GM21529 (cell line): Measurements from ENCODE around the gene LIPJ.
A peak's percentile ranks its signal among the peaks of the same experiment; 100 is the strongest.

Experiments
- ATAC-seq: cut with Tn5 transposase; IDR thresholded peaks from one replicate; pipeline ENCODE4 v1.9.1; 2021; ENCODE audit not compliant: unreplicated experiment

Gene LIPJ

DNA sequence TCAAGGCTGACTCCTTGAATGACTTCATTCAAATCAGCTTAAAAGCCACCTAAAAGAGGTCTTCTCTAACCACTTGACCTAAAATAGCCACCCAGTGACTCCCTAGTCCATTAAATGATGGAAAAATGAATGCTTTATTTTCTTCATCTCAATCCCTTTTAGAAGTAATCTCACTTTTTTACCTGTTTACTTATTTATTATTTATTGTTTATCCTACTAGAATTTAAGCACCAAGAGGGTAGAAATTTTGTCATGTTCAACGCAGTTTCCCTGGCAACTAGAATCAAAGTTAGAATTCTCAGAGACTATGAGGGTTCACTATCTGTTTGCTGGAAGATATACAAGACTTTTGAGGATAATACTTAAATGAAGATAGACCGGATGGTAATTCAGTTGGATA lies at the start of gene LIPJ:
Gene LIPJ (plus strand): TSS at position 301 of the 400 bp plus-strand sequence. CDS start 3,926 bp downstream, outside the sequence.
- no peak for ATAC-seq

DNA sequence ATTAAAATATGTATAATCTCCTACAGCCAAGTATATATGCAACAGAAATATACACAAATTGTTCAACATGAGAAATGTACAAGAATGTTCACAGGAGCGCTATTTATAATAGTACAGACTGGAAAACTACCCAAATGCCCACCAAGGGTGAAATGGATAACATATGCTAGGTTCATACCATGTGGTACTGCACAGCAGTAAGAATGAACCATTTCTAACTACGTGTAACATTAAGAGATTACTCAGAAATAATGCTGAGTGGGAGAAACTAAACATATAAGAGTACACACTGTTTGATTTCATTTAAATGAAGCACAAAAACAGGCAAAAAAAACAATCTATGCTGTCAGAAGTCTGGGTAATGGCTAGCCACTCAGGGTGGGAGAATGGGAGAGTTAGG lies 49.2 kb upstream of the LIPJ start:
- no peak for ATAC-seq

DNA sequence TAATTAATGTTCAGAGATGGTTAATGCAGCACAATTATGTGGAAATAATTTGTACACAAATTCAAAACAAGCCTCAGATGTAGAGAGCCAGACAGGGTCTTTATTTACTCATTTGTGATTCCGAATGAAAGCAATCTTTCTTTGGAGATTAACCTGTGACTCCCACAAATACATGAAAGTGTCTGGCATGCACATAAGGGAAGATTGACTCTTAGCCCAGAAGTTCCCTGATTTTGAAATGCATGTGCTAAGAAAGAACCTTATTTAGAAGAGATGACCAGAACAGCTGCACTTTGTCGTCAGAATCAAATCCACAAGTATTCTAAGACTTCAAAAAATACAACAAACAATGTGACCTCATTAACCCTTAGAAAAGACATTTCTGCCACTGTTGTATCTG lies 48.5 kb upstream of the LIPJ start:
- ATAC-seq: no peak

GRCh38 chr10:88540351-88540750 lies 46.2 kb upstream of the LIPJ start:
- ATAC-seq: no peak

GRCh38 chr10:88541116-88541626 lies 45.4 kb upstream of the LIPJ start:
- no peak for ATAC-seq

DNA sequence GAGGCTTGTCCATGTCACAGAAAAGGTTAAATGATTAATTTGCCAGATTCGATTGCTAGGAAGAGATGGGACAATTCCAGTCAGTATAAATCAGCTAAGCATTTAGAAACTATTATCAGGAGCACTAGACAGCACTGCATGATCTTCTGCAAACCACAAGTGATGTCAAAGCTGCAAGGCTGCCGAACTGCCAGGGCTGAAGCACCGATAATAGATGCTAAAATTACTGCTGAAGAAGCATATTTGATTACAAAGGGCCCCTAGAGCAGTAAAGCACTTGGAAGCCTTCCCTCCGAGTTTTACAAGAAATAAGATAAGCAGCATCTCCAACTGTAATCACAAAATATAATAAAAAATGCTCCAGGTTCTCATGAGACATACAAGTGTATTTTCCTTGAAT lies 44.0 kb upstream of the LIPJ start:
- ATAC-seq: no peak

- peak; percentile 74 for ATAC-seq
These were observed 42.3 kb upstream of the LIPJ start for GRCh38 chr10:88544140-88544870.

- no peak for ATAC-seq
These were observed 41.2 kb upstream of the LIPJ start for GRCh38 chr10:88545359-88545758.

DNA sequence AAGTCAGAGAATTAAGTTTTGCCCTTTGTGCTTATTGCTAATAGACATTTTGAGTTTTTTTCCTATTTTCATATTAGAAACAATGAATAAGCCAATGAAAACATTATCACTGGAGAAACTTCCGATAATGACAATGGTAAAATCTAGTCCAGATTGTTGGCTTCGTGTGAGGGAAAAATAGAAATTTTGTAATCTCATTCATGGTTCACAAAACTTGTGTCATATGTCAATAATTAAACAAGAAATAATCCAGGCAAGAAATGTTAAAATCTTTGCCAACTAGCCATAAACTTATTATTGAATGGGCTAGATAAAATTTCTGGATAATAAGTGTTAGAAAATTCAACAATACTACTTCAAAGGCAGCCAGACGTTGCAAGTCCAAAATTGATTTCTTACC lies 40.1 kb upstream of the LIPJ start:
- ATAC-seq: no peak

- no peak for ATAC-seq
These were observed 35.3 kb upstream of the LIPJ start for GRCh38 chr10:88551246-88551645.

DNA sequence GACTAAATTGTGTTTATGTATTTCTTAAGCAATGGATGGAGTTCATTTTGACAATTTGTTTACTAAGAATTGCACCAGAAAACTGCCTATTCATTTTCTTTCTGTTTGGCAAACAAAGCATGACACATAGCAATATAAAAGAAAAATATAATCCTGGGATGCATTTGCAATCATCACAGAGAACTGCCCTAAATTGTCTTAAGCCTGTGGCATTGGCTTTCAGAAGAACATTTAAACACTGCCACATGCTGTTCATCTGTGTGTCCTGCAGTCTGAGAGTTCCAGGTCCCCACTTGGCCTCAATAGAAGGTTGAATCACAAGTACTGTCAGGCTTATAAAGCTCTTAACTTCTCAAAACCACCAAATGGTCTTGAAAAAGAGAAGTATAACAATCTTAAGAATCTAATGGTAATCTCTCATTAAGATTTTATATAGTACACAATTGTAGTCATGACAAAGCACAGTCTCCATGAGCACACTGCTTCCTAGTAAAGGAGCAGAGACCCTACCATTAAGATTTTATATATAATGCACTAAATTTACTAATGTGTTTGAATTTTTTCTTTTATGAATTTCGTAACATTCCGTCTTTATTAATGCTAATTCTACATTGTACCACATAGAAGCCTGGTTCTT lies 33.3 kb upstream of the LIPJ start:
- ATAC-seq: peak; percentile 86

DNA sequence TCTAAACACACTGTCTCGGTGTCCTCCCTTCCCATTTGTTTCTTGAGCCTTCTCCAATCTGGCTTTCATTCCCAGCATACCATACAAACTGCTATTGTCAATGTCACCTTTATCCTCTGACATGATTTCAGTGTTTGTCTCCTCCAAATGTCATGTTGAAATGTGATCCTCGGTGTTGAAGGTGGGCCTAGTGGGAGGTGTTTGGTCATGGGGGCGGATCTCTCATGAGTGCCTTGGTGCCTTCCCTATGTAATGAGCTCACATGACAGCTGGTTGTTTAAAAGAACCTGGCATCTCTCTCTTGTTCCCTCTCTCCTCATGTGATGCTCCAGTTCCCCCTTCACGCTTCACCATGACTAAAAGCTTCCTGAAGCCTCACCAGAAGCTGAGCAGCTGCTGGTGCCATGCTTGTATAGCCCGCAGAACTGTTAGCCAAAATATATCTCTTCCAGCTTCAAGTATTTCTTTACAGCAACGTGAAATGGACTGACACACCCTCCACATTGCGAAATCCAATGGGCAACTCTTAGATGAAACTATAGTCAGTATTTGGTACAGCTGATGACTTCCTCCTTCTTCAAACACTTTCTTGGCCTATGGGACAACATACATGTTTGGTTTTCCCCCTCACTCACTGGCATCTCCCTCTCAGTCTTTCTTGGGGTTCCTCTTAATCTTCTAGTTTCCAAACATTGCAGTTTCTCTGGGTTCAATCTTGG lies 31.2 kb upstream of the LIPJ start:
- no peak for ATAC-seq

GRCh38 chr10:88557256-88557655 lies 29.3 kb upstream of the LIPJ start:
- ATAC-seq: no peak

DNA sequence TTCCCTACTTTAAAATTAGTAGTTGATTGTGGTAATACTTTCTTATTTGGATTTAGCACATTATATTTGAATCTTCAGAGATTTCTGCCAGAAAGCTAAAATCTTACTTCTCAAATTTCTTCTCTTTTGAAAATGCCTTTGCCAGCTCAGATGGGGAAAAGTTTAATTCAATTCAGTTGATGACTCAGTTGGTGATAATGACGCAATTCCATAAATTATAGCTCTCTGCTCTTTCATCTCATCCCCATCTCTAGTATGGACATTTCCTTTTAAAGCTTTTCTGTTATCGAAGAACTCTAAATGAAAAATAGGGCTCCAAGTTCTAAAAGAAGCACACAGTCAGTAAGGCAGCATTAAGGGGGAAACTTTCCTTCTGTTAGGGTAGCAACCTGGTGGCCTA lies 28.9 kb upstream of the LIPJ start:
- no peak for ATAC-seq

GRCh38 chr10:88562152-88562551 lies 24.4 kb upstream of the LIPJ start:
- no peak for ATAC-seq

DNA sequence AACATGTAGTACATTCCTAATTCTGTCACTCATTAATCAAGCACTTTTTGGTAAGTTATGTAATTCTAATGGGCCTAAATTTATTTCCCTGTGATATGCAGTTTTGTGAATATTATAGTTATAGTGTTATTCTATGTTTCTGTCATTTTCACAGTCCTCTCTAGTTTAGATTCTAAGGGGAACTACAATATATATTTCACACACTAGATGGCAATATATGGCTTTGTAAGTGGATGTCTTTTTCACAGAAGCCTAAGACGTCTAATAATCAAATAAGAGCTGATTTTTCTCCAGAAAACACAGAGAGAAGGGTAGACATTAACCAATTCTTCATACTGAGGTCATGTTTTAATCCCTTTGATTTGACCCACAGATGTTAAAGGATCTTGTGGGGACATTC lies 21.5 kb upstream of the LIPJ start:
- no peak for ATAC-seq

DNA sequence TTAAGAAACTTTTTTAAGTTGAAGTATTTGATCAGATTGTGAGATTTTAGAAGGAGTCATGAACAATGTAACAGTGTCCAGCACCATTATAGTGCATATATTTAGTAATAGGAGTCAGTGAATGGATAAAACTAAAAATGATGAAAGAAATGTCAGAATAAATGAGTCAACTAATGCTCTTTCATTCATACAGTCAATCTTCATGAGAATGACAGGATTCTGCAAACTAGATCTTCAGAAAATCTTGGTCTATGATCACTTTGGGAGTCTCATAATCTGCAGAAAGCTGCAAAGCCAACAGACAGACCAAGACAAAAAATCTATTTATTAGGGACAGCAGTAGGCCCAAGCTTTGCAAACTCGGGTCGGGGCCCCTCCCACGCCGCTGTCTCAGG lies 4.2 kb upstream of the LIPJ start:
- no peak for ATAC-seq

- ATAC-seq: peak; percentile 78
These were observed 3.6 kb upstream of the LIPJ start, which contains the start of gene RNLS for GRCh38 chr10:88582806-88583583. Gene RNLS, minus strand, starts transcription at chr10:88583318.

DNA sequence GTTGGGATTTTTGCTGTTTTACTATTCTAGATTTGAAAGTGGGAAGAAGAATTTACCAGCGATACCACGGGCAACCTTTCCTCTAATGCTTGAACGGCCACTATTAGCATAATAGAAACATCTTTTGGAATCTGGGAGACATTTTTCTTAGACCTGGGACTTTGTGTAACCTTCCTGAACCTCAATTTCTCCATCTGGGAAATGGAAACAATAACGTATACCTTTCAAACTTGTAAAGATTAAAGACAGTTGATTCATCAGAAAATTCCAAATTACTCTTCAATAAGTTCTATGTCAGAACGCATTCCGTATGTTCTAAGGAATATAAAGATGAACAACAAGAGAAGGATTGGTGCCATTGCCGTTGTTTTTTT lies 3.0 kb upstream of the LIPJ start:
- no peak for ATAC-seq

DNA sequence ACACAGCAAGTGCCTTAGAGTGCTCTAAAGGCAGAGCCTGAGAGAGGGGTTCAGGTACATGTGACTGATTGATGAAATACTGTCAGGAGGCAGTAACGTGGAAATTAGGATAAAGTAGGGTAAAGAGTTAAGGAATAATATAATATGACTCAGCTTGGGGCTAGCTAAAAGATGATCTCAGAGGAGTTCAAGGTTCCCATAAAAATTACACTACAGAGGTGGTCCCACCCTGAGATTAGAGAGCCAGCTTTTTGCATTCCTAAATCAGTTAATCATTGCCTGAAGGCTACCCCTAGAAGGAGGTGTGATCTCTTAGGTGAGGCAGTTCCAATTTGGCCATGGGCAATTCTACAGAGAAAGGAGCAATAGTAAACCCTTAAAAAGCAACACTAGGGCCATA lies 5.8 kb downstream of the LIPJ start:
- no peak for ATAC-seq

DNA sequence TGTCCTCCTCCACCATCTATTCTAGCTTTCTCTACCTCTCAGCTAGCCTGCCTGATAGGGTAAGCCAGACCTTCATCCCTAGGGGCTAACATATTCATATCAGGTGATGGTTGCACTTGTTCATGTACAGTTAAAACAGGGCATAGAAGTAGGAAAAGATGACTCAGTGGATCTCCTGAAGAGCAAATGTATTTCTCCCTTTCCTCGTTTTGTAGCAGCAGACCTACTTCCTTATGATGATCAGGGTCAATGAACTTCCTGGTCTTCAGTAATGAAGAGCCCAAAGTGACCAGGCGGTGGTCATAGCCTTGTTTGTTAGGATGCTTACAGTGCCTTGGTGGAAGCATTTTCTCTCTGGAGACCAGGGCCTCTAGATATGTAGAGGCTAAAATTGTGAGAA lies 6.3 kb downstream of the LIPJ start:
- no peak for ATAC-seq
